Psoas muscle (tissue), 8 donors: ENCODE measurements around the gene TBX5. TPM values are rescaled to one million over a fixed set of nuclear protein-coding genes. Genes with fewer than 3 reads are reported as not detected.

Experiments
- ATAC-seq, 4 donors: fragments of 200-7000 bp; cut with Tn5 transposase; one replicate each; pipeline ENCODE4 v1.9.1; 2020; ENCODE audit warnings: moderate library complexity in 3 of 4, mild to moderate bottlenecking in 2 of 4
- DNase-seq, 2 donors: peaks; one replicate each; pipeline ENCODE4 v3.0.0-alpha.2; 2020
- H3K27ac ChIP-seq: fragments of 200-600 bp; one replicate; pipeline ENCODE4 v1.8.0; 2022
- H3K27me3 ChIP-seq, 3 donors: fragments of 200-600 bp in 1 of 3; one replicate each; pipeline versions ENCODE4 v1.6.1 to v1.8.0; 2013 to 2022; ENCODE audit warnings: low read length in 2 of 3, mild to moderate bottlenecking in 2 of 3, moderate library complexity in 1 of 3; ENCODE audit not compliant: insufficient read depth in 3 of 3
- H3K36me3 ChIP-seq, 2 donors: fragments of 200-600 bp in 1 of 2; one replicate each; pipeline versions ENCODE4 v1.6.1 to v1.8.0; 2013 to 2022; ENCODE audit warnings: low read depth in 1 of 2, mild to moderate bottlenecking in 1 of 2, moderate library complexity in 1 of 2; ENCODE audit not compliant: insufficient read depth in 1 of 2
- H3K4me1 ChIP-seq: fragments of 200-600 bp; one replicate; pipeline ENCODE4 v1.8.0; 2022
- H3K4me3 ChIP-seq: fragments of 200-600 bp; one replicate; pipeline ENCODE4 v1.8.0; 2022; ENCODE audit warnings: mild to moderate bottlenecking
- H3K9me3 ChIP-seq: fragments of 200-600 bp; one replicate; pipeline ENCODE4 v1.8.0; 2022
- WGBS, 3 donors: extraction: QIAGEN DNeasy Blood & Tissue Kit; methylation state at CpG; one replicate each; pipeline versions ENCODE4 v1.1.6 to v1.1.7; 2013; 5-methylcytosine and 5-hydroxymethylcytosine counted together
- intact Hi-C, 2 donors: fragments of 100-400 bp; cut with DNase I; formaldehyde crosslinking; loops; one replicate each; pipeline versions ENCODE4 v1.11.0 to v1.14.2; 2022
- polyA plus RNA-seq, 3 donors: library from polyadenylated mRNA; stranded (reverse); fragments of 200-250 nt; gene quantifications; one replicate each; pipeline ENCODE4 v1.2.3, GENCODE V29; 2013
- total RNA-seq, 4 donors: library from RNA; stranded (reverse); fragmentation: NEBNext Ultra II Directional in 2 of 4; extraction: Animal tissue kit (Norgen Biotek cat#: 25700) in 2 of 4; gene quantifications; one replicate each; pipeline versions ENCODE4 v1.2.1 to v1.2.4, GENCODE V29; 2021 to 2023
- TF ChIP-seq, protein P1 (sequence below): fragments of 200-600 bp; IDR thresholded peaks from one replicate; pipeline ENCODE4 v1.8.0; 2022; ENCODE audit warnings: antibody characterized with exemption
- donor health status: healthy with polysubstance abuse.
- donor health status: DM: no; HTN: no; CAD: no; lungs with moderate emphysema.
- donor health status: Bipolar disorder and iron deficiency.
- donor health status: healthy.
- donor health status: DM: yes; HTN: yes; CAD: no.
- donor health status: DM: no; HTN: no; CAD: no.
- donor health status: DM: no; HTN: no; CAD: no.
- donor health status: DM: yes; HTN: yes; CAD: no.

TBX5 gene
- total and polyA plus RNA-seq, 7 donors = 0.26 TPM; not detected in 6

DNA sequence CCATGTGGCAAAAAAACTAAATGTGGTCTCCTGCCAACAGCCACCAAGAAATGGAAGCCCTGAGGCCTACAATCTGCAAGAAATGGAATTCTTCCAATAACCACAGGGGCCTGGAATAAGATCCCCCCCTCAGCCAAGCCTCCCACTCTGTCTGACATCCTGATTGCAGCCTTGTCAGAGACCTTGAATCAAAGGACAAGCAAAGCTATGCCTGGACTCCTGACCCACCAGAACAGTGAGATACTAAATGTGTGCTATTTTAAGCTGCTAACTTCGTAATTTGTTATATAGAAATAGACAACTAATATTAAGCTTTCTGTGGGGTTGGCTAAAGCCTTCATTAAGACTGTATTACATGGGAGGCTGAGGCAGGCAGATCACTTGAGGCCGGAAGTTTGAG, 77.7 kb downstream of the TBX5 start:
- Histone ChIP-seq H3K27ac (no peak overlapping the region), H3K9me3 (peaks cover 4% of the 10 kb centered on the region), H3K27me3 (no peaks in the 10 kb centered on the region), H3K4me1 (no peaks in the 10 kb centered on the region), H3K4me3 (no peak overlapping the region), H3K36me3 (no peaks in the 10 kb centered on the region)
- TF ChIP-seq, protein P1, sequence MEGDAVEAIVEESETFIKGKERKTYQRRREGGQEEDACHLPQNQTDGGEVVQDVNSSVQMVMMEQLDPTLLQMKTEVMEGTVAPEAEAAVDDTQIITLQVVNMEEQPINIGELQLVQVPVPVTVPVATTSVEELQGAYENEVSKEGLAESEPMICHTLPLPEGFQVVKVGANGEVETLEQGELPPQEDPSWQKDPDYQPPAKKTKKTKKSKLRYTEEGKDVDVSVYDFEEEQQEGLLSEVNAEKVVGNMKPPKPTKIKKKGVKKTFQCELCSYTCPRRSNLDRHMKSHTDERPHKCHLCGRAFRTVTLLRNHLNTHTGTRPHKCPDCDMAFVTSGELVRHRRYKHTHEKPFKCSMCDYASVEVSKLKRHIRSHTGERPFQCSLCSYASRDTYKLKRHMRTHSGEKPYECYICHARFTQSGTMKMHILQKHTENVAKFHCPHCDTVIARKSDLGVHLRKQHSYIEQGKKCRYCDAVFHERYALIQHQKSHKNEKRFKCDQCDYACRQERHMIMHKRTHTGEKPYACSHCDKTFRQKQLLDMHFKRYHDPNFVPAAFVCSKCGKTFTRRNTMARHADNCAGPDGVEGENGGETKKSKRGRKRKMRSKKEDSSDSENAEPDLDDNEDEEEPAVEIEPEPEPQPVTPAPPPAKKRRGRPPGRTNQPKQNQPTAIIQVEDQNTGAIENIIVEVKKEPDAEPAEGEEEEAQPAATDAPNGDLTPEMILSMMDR = no peak
- intact Hi-C loops = no loop called here
- DNase-seq (no peak), ATAC-seq (no peak)
- 66 to 76% (median 70%) methylated on average over 2 of the region's 2 CpGs for WGBS, 3 donors

DNA sequence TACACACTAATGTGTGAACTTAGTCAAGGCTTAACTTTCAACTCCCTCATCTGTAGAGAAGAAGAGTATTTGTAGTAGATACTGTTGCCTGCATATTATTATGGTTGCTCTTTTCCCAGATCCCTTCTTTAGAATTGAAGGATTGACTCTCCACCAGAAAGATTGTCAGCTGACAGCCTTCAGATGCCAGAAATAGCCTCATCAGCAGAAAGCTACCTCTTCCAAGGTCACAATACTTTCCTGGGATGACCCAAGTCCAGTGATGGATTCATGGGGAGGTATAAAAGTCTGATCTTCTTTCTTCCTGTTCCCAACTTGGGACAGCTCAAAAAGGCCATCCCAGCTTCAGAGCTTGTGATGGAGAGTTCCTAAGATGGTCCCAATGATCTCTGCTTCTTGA, 78.2 kb downstream of the TBX5 start:
- Histone ChIP-seq H3K4me3 (no peak overlapping the region), H3K27me3 (no peaks in the 10 kb centered on the region), H3K4me1 (no peaks in the 10 kb centered on the region), H3K36me3 (no peaks in the 10 kb centered on the region), H3K27ac (no peak overlapping the region), H3K9me3 (peaks cover 4% of the 10 kb centered on the region)
- TF ChIP-seq, protein P1 = no peak
- ATAC-seq (no peak), DNase-seq (no peak)
- intact Hi-C loops = no loop called here

DNA sequence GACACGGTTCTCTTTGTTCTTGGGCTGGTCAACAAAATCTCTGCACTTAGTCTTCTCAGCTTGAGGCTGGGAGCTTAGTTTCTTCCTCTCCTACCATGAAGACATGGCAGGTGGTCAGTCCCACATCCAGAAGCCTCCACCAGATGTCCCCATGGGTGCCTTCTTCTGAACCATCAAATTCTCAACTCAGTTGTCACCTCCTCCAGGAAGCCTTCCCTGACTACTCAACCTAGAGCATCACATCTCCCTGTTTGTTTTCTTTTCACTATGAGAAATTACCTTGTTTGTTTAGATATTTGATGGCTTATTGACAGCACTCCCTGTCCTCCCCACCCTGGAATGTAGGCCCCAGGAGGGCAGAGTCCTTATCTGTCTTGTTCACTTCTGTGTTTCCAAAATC, 84.4 kb downstream of the TBX5 start:
- intact Hi-C loops = no loop called here
- no peak for DNase-seq
- Histone ChIP-seq H3K36me3 (no peaks in the 10 kb centered on the region), H3K4me3 (no peak overlapping the region), H3K9me3 (no peaks in the 10 kb centered on the region), H3K4me1 (no peaks in the 10 kb centered on the region), H3K27me3 (peaks cover 0 to 6% (median 0%) of the 10 kb centered on the region in 3 donors), H3K27ac (no peak overlapping the region)
- 65 to 74% (median 66%) methylated on average over 1 of the region's 1 CpG for WGBS, 3 donors
- TF ChIP-seq, protein P1 = no peak
- ATAC-seq = no peak

DNA sequence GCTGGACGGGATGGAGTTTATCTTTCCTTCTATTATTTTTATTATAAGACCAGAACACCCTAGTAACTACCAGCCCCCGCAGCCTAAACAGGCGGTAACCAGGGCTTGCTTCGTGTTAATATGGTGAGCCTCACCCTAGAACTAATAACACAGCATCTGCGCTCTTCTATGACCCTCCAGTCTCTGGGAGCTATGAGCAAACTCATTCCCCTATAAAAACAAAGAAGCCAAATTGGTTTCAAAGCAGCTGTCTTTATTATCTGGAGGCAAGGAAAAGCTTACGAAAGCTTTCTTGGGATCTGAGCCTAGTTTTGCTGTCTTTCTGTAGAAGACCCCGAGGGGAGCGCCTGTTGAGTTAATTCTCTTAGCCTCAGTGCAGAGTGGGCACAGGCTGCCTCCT, 85.0 kb downstream of the TBX5 start:
- no peak overlapping the region for H3K27ac ChIP-seq
- H3K4me1 ChIP-seq = no peaks in the 10 kb centered on the region
- intact Hi-C loops = no loop called here
- DNase-seq (no peak), ATAC-seq (no peak)
- WGBS, 3 donors = 79 to 81% (median 79%) methylated on average over 8 of the region's 8 CpGs
- H3K36me3 ChIP-seq = no peaks in the 10 kb centered on the region
- no peak overlapping the region for H3K4me3 ChIP-seq
- TF ChIP-seq, protein P1 = no peak
- H3K27me3 ChIP-seq = peaks cover 0 to 6% (median 0%) of the 10 kb centered on the region in 3 donors
- no peaks in the 10 kb centered on the region for H3K9me3 ChIP-seq

DNA sequence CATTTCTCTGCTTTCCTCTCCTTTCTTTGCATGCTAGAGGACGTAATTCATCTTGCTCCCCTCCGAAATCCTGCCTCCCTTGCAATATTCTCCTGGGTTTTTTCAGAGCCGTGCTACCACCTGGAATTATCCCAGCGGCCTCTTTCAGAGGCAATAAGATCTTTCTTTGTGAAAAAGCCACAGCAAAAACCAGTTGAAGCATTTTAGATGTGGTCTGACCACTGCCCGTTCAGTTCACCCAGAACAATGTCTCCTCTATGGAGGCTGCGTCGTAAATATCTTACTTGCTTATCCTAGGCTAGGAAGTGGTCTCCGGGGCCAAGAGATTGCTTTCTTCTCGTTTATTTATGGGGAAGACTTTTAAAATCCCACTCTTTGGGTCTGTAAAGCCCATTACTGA, 85.8 kb downstream of the TBX5 start:
- WGBS, 3 donors = 55 to 62% (median 58%) methylated on average over 9 of the region's 9 CpGs
- TF ChIP-seq, protein P1 = no peak
- intact Hi-C loops = no loop called here
- Histone ChIP-seq H3K4me1 (no peaks in the 10 kb centered on the region), H3K36me3 (no peaks in the 10 kb centered on the region), H3K27ac (no peak overlapping the region), H3K4me3 (no peak overlapping the region), H3K27me3 (peaks cover 0 to 6% (median 0%) of the 10 kb centered on the region in 3 donors), H3K9me3 (no peaks in the 10 kb centered on the region)
- ATAC-seq = no peak
- no peak for DNase-seq
